Smooth muscle cell (in vitro differentiated cells): Measurements from ENCODE around the gene ANGPTL4. TPM values are rescaled to one million over a fixed set of nuclear protein-coding genes. Genes with fewer than 3 reads are reported as not detected.

Source experiments
- DNase-seq: peaks from one replicate; lab custom pipeline; 2025; ENCODE audit not compliant: unreplicated experiment; lab: John Stamatoyannopoulos, UW
- H2AFZ ChIP-seq: fragments of 200-600 bp; sonication (generic); 2 replicates; pipeline ENCODE4 v1.6.0; 2016; ENCODE audit warnings: antibody characterized with exemption, low read depth, mild to moderate bottlenecking
- H3F3A ChIP-seq: fragments of 200-600 bp; sonication (generic); 2 replicates; pipeline ENCODE4 v1.6.0; 2017; ENCODE audit warnings: antibody characterized with exemption, low read depth
- H3K27ac ChIP-seq: fragments of 200-600 bp; sonication (generic); 2 replicates; pipeline ENCODE4 v1.5.1; 2016; ENCODE audit warnings: low read depth, mild to moderate bottlenecking
- H3K27me3 ChIP-seq: fragments of 200-600 bp; sonication (generic); 2 replicates; pipeline ENCODE4 v1.6.1; 2016; ENCODE audit warnings: low read depth, mild to moderate bottlenecking
- H3K36me3 ChIP-seq: fragments of 200-600 bp; sonication (generic); 2 replicates; pipeline ENCODE4 v1.5.1; 2016; ENCODE audit warnings: low read depth
- H3K4me1 ChIP-seq: fragments of 200-600 bp; sonication (generic); 2 replicates; pipeline ENCODE4 v1.5.1; 2016; ENCODE audit warnings: low read depth
- H3K4me2 ChIP-seq: fragments of 200-600 bp; sonication (generic); 2 replicates; pipeline ENCODE4 v1.6.0; 2016; ENCODE audit warnings: mild to moderate bottlenecking
- H3K4me3 ChIP-seq: fragments of 200-600 bp; sonication (generic); 2 replicates; pipeline ENCODE4 v1.5.1; 2016; ENCODE audit warnings: mild to moderate bottlenecking
- H3K79me2 ChIP-seq: fragments of 200-600 bp; sonication (generic); 2 replicates; pipeline ENCODE4 v1.6.0; 2016; ENCODE audit warnings: low read depth, mild to moderate bottlenecking
- H3K9ac ChIP-seq: fragments of 200-600 bp; sonication (generic); 2 replicates; pipeline ENCODE4 v1.6.0; 2016; ENCODE audit warnings: low read depth
- H3K9me3 ChIP-seq: fragments of 200-600 bp; sonication (generic); replicated peaks from 2 replicates; pipeline ENCODE4 v1.5.1; 2016; ENCODE audit warnings: low read depth
- H4K20me1 ChIP-seq: fragments of 200-600 bp; sonication (generic); 2 replicates; pipeline ENCODE4 v1.6.0; 2016; ENCODE audit warnings: low read depth
- CTCF ChIP-seq: fragments of 200-600 bp; sonication (generic); IDR thresholded peaks from 2 replicates; pipeline ENCODE4 v1.5.1; 2017; ENCODE audit warnings: borderline replicate concordance, mild to moderate bottlenecking, antibody characterized with exemption; ENCODE audit not compliant: insufficient read depth, poor library complexity, severe bottlenecking
- WGBS: methylation state at CpG from one replicate; pipeline ENCODE4 v1.1.7; 2016; ENCODE audit warnings: low lambda C conversion rate; 5-methylcytosine and 5-hydroxymethylcytosine counted together
- polyA plus RNA-seq: library from polyadenylated mRNA; unstranded; fragments of >200 nt; fragmentation: Nextera tagmentation; extraction: Ambion mirVana; gene quantifications from 2 replicates; pipeline ENCODE4 v1.2.1, GENCODE V29; 2016
- total RNA-seq: library from RNA; depleted of rRNA; stranded (reverse); fragments of >200 nt; gene quantifications from 2 replicates; pipeline ENCODE4 v1.2.3, GENCODE V29; 2014

Gene ANGPTL4
- total and polyA plus RNA-seq, 2 experiments from 2014 or later, result 10.2 to 18.7 TPM

- Histone ChIP-seq H3K4me2 (peak overlapping the region; percentile 97), H3K9me3 (no peaks in the 10 kb centered on the region), H2AFZ (no peak overlapping the region), H3K36me3 (no peaks in the 10 kb centered on the region), H3K9ac (peak overlapping the region; percentile 99), H3K27me3 (no peaks in the 10 kb centered on the region), H3K27ac (peak overlapping the region; percentile 62), H3K4me3 (peak overlapping the region; percentile 93), H4K20me1 (peaks cover 24% of the 10 kb centered on the region), H3F3A (no peaks in the 10 kb centered on the region), H3K4me1 (peaks cover 20% of the 10 kb centered on the region), H3K79me2 (peaks cover 42% of the 10 kb centered on the region)
- no peak for TF ChIP-seq CTCF
- WGBS, result 24% methylated on average over 30 of the region's 30 CpGs
- DNase-seq, result no peak
These were observed 41.8 kb upstream of the ANGPTL4 start for GRCh38 chr19:8321986-8322637.

GRCh38 chr19:8322638-8322997 lies 41.3 kb upstream of the ANGPTL4 start:
- Histone ChIP-seq H3K79me2 (peaks cover 42% of the 10 kb centered on the region), H4K20me1 (peaks cover 24% of the 10 kb centered on the region), H3K9me3 (no peaks in the 10 kb centered on the region), H3F3A (no peaks in the 10 kb centered on the region), H3K9ac (peak overlapping the region; percentile 99), H3K4me2 (peak overlapping the region; percentile 97), H3K36me3 (no peaks in the 10 kb centered on the region), H3K27ac (no peak overlapping the region), H2AFZ (no peak overlapping the region), H3K4me1 (peaks cover 20% of the 10 kb centered on the region), H3K27me3 (no peaks in the 10 kb centered on the region), H3K4me3 (peak overlapping the region; percentile 93)
- no peak for TF ChIP-seq CTCF
- 84% methylated on average over 7 of the region's 7 CpGs for WGBS
- no peak for DNase-seq

- H3K9me3 ChIP-seq, result no peaks in the 10 kb centered on the region
- H3F3A ChIP-seq, result no peaks in the 10 kb centered on the region
- peaks cover 20% of the 10 kb centered on the region for H3K4me1 ChIP-seq
- H3K27me3 ChIP-seq, result no peaks in the 10 kb centered on the region
- TF ChIP-seq CTCF, result no peak
- no peak overlapping the region for H3K4me3 ChIP-seq
- no peak overlapping the region for H2AFZ ChIP-seq
- H3K4me2 ChIP-seq, result no peak overlapping the region
- no peak for DNase-seq
- H3K36me3 ChIP-seq, result no peaks in the 10 kb centered on the region
- no peak overlapping the region for H3K27ac ChIP-seq
- H3K9ac ChIP-seq, result no peak overlapping the region
- 100% methylated on average over 1 of the region's 1 CpG for WGBS
- peaks cover 24% of the 10 kb centered on the region for H4K20me1 ChIP-seq
- H3K79me2 ChIP-seq, result peaks cover 42% of the 10 kb centered on the region
These were observed 40.2 kb upstream of the ANGPTL4 start for GRCh38 chr19:8323781-8324185.
